ENCODE measurements around the gene PIP5K1A.

DNA sequence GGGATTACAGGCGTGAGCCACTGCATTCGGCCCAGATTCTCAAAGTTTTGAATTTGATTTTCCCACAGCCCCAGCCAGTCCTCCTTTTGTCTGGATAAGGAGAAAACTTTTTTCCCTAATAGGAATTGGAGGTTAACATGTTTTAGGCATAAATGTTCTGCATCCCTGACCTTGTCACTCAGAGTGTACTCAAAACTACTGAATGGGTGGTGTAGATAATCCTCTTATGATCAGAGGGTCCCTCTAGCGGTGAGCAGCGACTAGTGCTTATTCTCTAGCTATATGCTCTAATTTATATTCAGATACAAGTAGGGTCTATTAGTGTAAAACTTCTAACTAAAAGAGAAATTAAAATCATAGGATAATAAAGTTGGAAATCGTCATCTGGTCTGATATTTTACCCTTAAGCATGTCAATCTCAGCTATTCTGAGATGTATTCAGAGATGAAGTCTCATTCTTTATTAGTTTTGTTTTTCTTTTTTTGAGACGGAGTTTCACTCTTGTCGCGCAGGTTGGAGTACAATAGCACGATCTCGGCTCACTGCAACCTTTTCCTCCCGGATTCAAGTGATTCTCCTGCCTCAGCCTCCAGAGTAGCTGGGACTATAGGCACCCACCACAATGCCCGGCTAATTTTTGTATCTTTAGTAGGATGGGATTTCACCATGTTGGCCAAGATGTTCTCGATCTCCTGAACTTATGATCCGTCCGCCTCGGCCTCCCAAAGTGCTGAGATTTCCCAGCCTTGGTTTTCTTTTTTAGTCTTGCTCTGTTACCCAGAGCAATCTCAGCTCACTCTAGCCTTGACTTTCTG, 53.5 kb downstream of the PIP5K1A start:
- no peak for TF ChIP-seq POLR2AphosphoS5 (IDR thresholded peaks at IDR 0.05; ENCODE audit: borderline replicate concordance, low read depth, low read length)
- TF ChIP-seq FOXP2 (optimal IDR thresholded peaks at IDR 0.05; ENCODE audit: control extremely low read depth, extremely low read length, insufficient read depth), result no peak

All from SK-N-MC (cell line).